ENCODE measurements around the gene KCNJ14.

KCNJ14 gene

GRCh38 chr19:48418317-48419064 is 36.9 kb upstream of the KCNJ14 start:
- ChIA-PET CTCF (no interaction called here), POLR2A (interaction anchor here (1.0 to 1.5 kb wide), 2 partner anchors 27 to 28 kb away, joined by 3 to 8 read pairs; no protein-coding TSS in a partner anchor)
- TF ChIP-seq CTBP1 (IDR thresholded peaks at IDR 0.05; ENCODE audit: borderline replicate concordance), result no peak
- TF ChIP-seq SUZ12 (IDR thresholded peaks at IDR 0.05), result no peak
- no peak for TF ChIP-seq ZNF384 (IDR thresholded peaks at IDR 0.05)
- TF ChIP-seq, protein P1, sequence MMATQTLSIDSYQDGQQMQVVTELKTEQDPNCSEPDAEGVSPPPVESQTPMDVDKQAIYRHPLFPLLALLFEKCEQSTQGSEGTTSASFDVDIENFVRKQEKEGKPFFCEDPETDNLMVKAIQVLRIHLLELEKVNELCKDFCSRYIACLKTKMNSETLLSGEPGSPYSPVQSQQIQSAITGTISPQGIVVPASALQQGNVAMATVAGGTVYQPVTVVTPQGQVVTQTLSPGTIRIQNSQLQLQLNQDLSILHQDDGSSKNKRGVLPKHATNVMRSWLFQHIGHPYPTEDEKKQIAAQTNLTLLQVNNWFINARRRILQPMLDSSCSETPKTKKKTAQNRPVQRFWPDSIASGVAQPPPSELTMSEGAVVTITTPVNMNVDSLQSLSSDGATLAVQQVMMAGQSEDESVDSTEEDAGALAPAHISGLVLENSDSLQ (IDR thresholded peaks at IDR 0.05), result no peak
- TF ChIP-seq FOXA1 (IDR thresholded peaks at IDR 0.05), result no peak
- TF ChIP-seq SP1 (IDR thresholded peaks at IDR 0.05), result no peak
- no peak for TF ChIP-seq BHLHE40 (IDR thresholded peaks at IDR 0.05; ENCODE audit: borderline replicate concordance)
- TF ChIP-seq TARDBP (IDR thresholded peaks at IDR 0.05), result no peak
- no peak for TF ChIP-seq FOXK2 (IDR thresholded peaks at IDR 0.05)
- no peak for DNase-seq (ENCODE audit: extremely low spot score)

GRCh38 chr19:48419158-48419920 is 36.0 kb upstream of the KCNJ14 start:
- TF ChIP-seq, protein P1 (IDR thresholded peaks at IDR 0.05), result no peak
- TF ChIP-seq FOXM1 (IDR thresholded peaks at IDR 0.05; ENCODE audit: borderline replicate concordance) (no peak), SUZ12 (IDR thresholded peaks at IDR 0.05) (peak; percentile 81; the same call in 1 of the 2 replicates), FOXK2 (IDR thresholded peaks at IDR 0.05) (no peak), ZNF384 (IDR thresholded peaks at IDR 0.05) (peak; percentile 92), L3MBTL2 (conservative IDR thresholded peaks at IDR 0.05) (peak; percentile 39; the same call in 1 of the 2 replicates)
- ChIA-PET CTCF (no interaction called here), POLR2A (interaction anchor here (0.8 to 1.5 kb wide), 3 partner anchors 19 to 57 kb away, joined by 3 to 8 read pairs (median 4); no protein-coding TSS in a partner anchor)
- peak; percentile 77 for DNase-seq (ENCODE audit: extremely low spot score)

DNA sequence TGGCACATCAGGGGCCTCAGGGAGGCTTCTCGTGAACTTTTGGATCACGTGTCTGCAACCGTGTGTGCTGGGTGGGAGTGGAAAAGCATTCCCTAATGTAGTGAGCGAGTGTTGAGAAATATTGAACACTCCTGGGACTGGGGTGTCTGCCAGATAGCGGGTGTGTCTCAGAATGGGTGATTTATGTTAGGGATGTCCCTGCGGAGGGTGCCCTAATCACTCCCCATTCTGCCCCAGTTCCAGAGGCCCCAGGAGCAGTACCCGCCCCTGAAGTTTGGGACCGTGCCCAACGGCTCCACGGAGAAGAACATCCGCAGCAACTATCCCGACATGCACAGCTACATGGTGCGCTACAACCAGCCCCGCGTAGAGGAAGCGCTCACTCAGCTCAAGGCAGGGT is 33.8 kb upstream of the KCNJ14 start:
- TF ChIP-seq LEF1 (IDR thresholded peaks at IDR 0.05; ENCODE audit: borderline replicate concordance) (no peak), BHLHE40 (IDR thresholded peaks at IDR 0.05; ENCODE audit: borderline replicate concordance) (no peak), TARDBP (IDR thresholded peaks at IDR 0.05) (no peak), ARNT (IDR thresholded peaks at IDR 0.05) (no peak), ZNF384 (IDR thresholded peaks at IDR 0.05) (no peak)
- no peak for DNase-seq (ENCODE audit: extremely low spot score)
- POLR2A ChIA-PET, result no interaction called here
- CTCF ChIA-PET, result interaction anchor here (0.6 kb wide), 1 partner anchor 294 kb away, joined by 3 read pairs; no protein-coding TSS in a partner anchor

- CTCF ChIA-PET, result no interaction called here
- no peak for TF ChIP-seq NFRKB (IDR thresholded peaks at IDR 0.05)
- POLR2A ChIA-PET, result no interaction called here
- peak; percentile 13 for DNase-seq (ENCODE audit: extremely low spot score)
Observed at GRCh38 chr19:48424694-48425219, 30.6 kb upstream of the KCNJ14 start.

DNA sequence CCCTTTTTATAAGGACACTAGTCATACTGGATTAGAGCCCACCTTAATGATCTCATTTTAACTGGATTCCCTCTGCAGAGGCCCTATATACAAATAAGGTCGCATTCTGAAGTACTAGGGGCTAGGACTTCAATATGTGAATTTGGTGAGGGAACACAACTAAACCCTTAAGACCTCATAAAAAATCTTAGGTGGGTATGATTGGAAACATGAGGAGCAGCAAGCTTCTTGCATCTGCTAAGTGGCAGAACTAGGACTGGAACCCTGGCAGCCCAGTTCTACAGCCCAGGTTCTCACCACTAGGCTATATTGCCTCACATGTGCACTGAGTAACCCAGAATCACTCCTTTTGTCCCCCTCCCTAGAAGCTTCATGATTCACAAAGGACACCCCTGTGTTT is 26.7 kb upstream of the KCNJ14 start:
- ChIA-PET POLR2A (interaction anchor here (1.3 kb wide), 1 partner anchor 16 kb away, joined by 3 read pairs; no protein-coding TSS in a partner anchor), CTCF (no interaction called here)
- TF ChIP-seq HDGF (IDR thresholded peaks at IDR 0.05; ENCODE audit: borderline replicate concordance), result no peak
- TF ChIP-seq, protein P1 (IDR thresholded peaks at IDR 0.05), result no peak
- no peak for TF ChIP-seq FOXK2 (IDR thresholded peaks at IDR 0.05)
- no peak for TF ChIP-seq FOXA1 (IDR thresholded peaks at IDR 0.05)
- TF ChIP-seq CTBP1 (IDR thresholded peaks at IDR 0.05; ENCODE audit: borderline replicate concordance), result no peak
- no peak for TF ChIP-seq TARDBP (IDR thresholded peaks at IDR 0.05)
- TF ChIP-seq ARNT (IDR thresholded peaks at IDR 0.05), result no peak
- no peak for TF ChIP-seq LEF1 (IDR thresholded peaks at IDR 0.05; ENCODE audit: borderline replicate concordance)
- DNase-seq (ENCODE audit: extremely low spot score), result no peak

DNA sequence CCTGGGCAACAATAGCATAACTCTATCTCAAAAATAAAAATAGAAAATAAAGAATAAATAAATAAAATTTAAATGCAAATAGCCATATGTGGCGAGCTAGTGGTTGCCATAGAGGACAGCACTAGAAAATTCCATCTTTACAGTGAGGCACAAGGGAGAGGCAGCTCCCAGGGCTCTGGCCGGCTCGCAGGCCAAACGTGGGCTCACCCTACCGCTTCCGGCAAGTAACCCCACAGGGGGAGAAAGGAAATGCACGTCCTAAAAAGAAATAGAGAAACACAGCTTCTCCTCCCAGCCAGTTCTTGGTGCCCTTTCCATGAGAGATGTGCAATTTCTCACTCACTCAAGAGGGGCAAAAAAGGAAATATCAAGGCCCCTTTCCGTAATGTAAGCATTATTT is 22.0 kb upstream of the KCNJ14 start:
- ChIA-PET CTCF (no interaction called here), POLR2A (no interaction called here)
- TF ChIP-seq ZNF384 (IDR thresholded peaks at IDR 0.05) (no peak), ELF4 (IDR thresholded peaks at IDR 0.05) (no peak), L3MBTL2 (conservative IDR thresholded peaks at IDR 0.05) (no peak), HDGF (IDR thresholded peaks at IDR 0.05; ENCODE audit: borderline replicate concordance) (no peak), SUZ12 (IDR thresholded peaks at IDR 0.05) (no peak), ARNT (IDR thresholded peaks at IDR 0.05) (no peak), TARDBP (IDR thresholded peaks at IDR 0.05) (no peak), LEF1 (IDR thresholded peaks at IDR 0.05; ENCODE audit: borderline replicate concordance) (no peak), SP1 (IDR thresholded peaks at IDR 0.05) (no peak), BHLHE40 (IDR thresholded peaks at IDR 0.05; ENCODE audit: borderline replicate concordance) (no peak), NFRKB (IDR thresholded peaks at IDR 0.05) (no peak), FOXM1 (IDR thresholded peaks at IDR 0.05; ENCODE audit: borderline replicate concordance) (no peak)
- TF ChIP-seq, protein P1 (IDR thresholded peaks at IDR 0.05), result no peak
- no peak for DNase-seq (ENCODE audit: extremely low spot score)

Data from HEK293T (cell line).